Measurements from ENCODE around the gene CTXN1.
"Not testable (repeated sequence)": the region's sequence is repeated elsewhere in the genome, so short reads cannot be mapped to it uniquely, and the experiment has no call there.

The CTXN1 gene

GRCh38 chr19:7933411-7933810 is 7.5 kb upstream of the CTXN1 start:
- Mint-ChIP-seq H3K27me3 (no peaks in the 10 kb centered on the region), H3K4me1 (ENCODE audit: low read depth) (peaks cover 19% of the 10 kb centered on the region), H3K4me3 (no peak overlapping the region), H3K27ac (no peak overlapping the region), H3K9me3 (no peaks in the 10 kb centered on the region), H3K36me3 (ENCODE audit: low read depth) (peaks cover 54% of the 10 kb centered on the region)

GRCh38 chr19:7932930-7933300 is 7.0 kb upstream of the CTXN1 start:
- Mint-ChIP-seq H3K9me3 (no peaks in the 10 kb centered on the region), H3K4me1 (ENCODE audit: low read depth) (peaks cover 24% of the 10 kb centered on the region), H3K27me3 (no peaks in the 10 kb centered on the region), H3K4me3 (no peak overlapping the region), H3K27ac (no peak overlapping the region), H3K36me3 (ENCODE audit: low read depth) (peaks cover 57% of the 10 kb centered on the region)

GRCh38 chr19:7932276-7932929 is 6.5 kb upstream of the CTXN1 start:
- Mint-ChIP-seq H3K27me3 (no peaks in the 10 kb centered on the region), H3K4me3 (no peak overlapping the region), H3K36me3 (ENCODE audit: low read depth) (peaks cover 52% of the 10 kb centered on the region), H3K9me3 (no peaks in the 10 kb centered on the region), H3K27ac (no peak overlapping the region), H3K4me1 (ENCODE audit: low read depth) (peaks cover 24% of the 10 kb centered on the region)

- Mint-ChIP-seq H3K36me3 (ENCODE audit: low read depth) (peaks cover 47% of the 10 kb centered on the region), H3K4me3 (no peak overlapping the region), H3K27ac (no peak overlapping the region), H3K27me3 (no peaks in the 10 kb centered on the region), H3K4me1 (ENCODE audit: low read depth) (peaks cover 26% of the 10 kb centered on the region), H3K9me3 (no peaks in the 10 kb centered on the region)
Observed at GRCh38 chr19:7931221-7932061, 5.5 kb upstream of the CTXN1 start.

GRCh38 chr19:7930765-7931164 is 4.8 kb upstream of the CTXN1 start:
- Mint-ChIP-seq H3K9me3 (no peaks in the 10 kb centered on the region), H3K27me3 (no peaks in the 10 kb centered on the region), H3K27ac (no peak overlapping the region), H3K36me3 (ENCODE audit: low read depth) (peaks cover 42% of the 10 kb centered on the region), H3K4me1 (ENCODE audit: low read depth) (peaks cover 29% of the 10 kb centered on the region), H3K4me3 (no peak overlapping the region)

- H3K36me3 Mint-ChIP-seq (ENCODE audit: low read depth), result peaks cover 34% of the 10 kb centered on the region
- not testable (repeated sequence) for H3K27me3 Mint-ChIP-seq, H3K27ac Mint-ChIP-seq
Observed at GRCh38 chr19:7930030-7930429, 4.1 kb upstream of the CTXN1 start.

GRCh38 chr19:7928741-7929701 is 3.1 kb upstream of the CTXN1 start:
- Mint-ChIP-seq H3K9me3 (no peaks in the 10 kb centered on the region), H3K36me3 (ENCODE audit: low read depth) (peaks cover 31% of the 10 kb centered on the region), H3K4me3 (no peak overlapping the region), H3K27me3 (no peaks in the 10 kb centered on the region), H3K27ac (peak overlapping the region; percentile 67), H3K4me1 (ENCODE audit: low read depth) (peaks cover 32% of the 10 kb centered on the region)

More at GRCh38 chr19:7930030-7930429, 4.1 kb upstream of the CTXN1 start:
- not testable (repeated sequence) for H3K4me3 Mint-ChIP-seq, H3K9me3 Mint-ChIP-seq
- peaks cover 32% of the 10 kb centered on the region for H3K4me1 Mint-ChIP-seq (ENCODE audit: low read depth)

GRCh38 chr19:7928334-7928706 is 2.4 kb upstream of the CTXN1 start:
- Mint-ChIP-seq H3K27me3 (no peaks in the 10 kb centered on the region), H3K4me1 (ENCODE audit: low read depth) (peaks cover 32% of the 10 kb centered on the region), H3K4me3 (peak overlapping the region; percentile 33), H3K27ac (peak overlapping the region; percentile 17), H3K36me3 (ENCODE audit: low read depth) (peaks cover 27% of the 10 kb centered on the region), H3K9me3 (no peaks in the 10 kb centered on the region)

- no peaks in the 10 kb centered on the region for H3K9me3 Mint-ChIP-seq
- H3K27ac Mint-ChIP-seq, result no peak overlapping the region
- H3K4me1 Mint-ChIP-seq (ENCODE audit: low read depth), result peaks cover 32% of the 10 kb centered on the region
- H3K27me3 Mint-ChIP-seq, result no peaks in the 10 kb centered on the region
- peaks cover 25% of the 10 kb centered on the region for H3K36me3 Mint-ChIP-seq (ENCODE audit: low read depth)
- no peak overlapping the region for H3K4me3 Mint-ChIP-seq
Observed at GRCh38 chr19:7927605-7928333, 1.8 kb upstream of the CTXN1 start.

- peaks cover 32% of the 10 kb centered on the region for H3K4me1 Mint-ChIP-seq (ENCODE audit: low read depth)
- H3K36me3 Mint-ChIP-seq (ENCODE audit: low read depth), result peaks cover 22% of the 10 kb centered on the region
- no peak overlapping the region for H3K27ac Mint-ChIP-seq
- no peaks in the 10 kb centered on the region for H3K27me3 Mint-ChIP-seq
- peak overlapping the region; percentile 57 for H3K4me3 Mint-ChIP-seq
- H3K9me3 Mint-ChIP-seq, result no peaks in the 10 kb centered on the region
Observed at GRCh38 chr19:7926727-7927604, 1.0 kb upstream of the CTXN1 start.

GRCh38 chr19:7925171-7925851 is 624 bp downstream of the CTXN1 start:
- H3K27me3 Mint-ChIP-seq, result no peaks in the 10 kb centered on the region
- no peaks in the 10 kb centered on the region for H3K9me3 Mint-ChIP-seq
- peak overlapping the region; percentile 76 for H3K4me3 Mint-ChIP-seq
- no peak overlapping the region for H3K27ac Mint-ChIP-seq
- H3K36me3 Mint-ChIP-seq (ENCODE audit: low read depth), result peaks cover 13% of the 10 kb centered on the region
- H3K4me1 Mint-ChIP-seq (ENCODE audit: low read depth), result peaks cover 38% of the 10 kb centered on the region

- Mint-ChIP-seq H3K27ac (no peak overlapping the region), H3K27me3 (peaks cover 2% of the 10 kb centered on the region), H3K36me3 (ENCODE audit: low read depth) (peaks cover 12% of the 10 kb centered on the region), H3K4me3 (no peak overlapping the region), H3K9me3 (no peaks in the 10 kb centered on the region), H3K4me1 (ENCODE audit: low read depth) (peaks cover 37% of the 10 kb centered on the region)
Observed at GRCh38 chr19:7924651-7925170, 1.2 kb downstream of the CTXN1 start.

- peaks cover 36% of the 10 kb centered on the region for H3K4me1 Mint-ChIP-seq (ENCODE audit: low read depth)
- peaks cover 12% of the 10 kb centered on the region for H3K36me3 Mint-ChIP-seq (ENCODE audit: low read depth)
- H3K9me3 Mint-ChIP-seq, result no peaks in the 10 kb centered on the region
- H3K4me3 Mint-ChIP-seq, result no peak overlapping the region
- peak overlapping the region; percentile 11 for H3K27ac Mint-ChIP-seq
- H3K27me3 Mint-ChIP-seq, result peaks cover 5% of the 10 kb centered on the region
Observed at GRCh38 chr19:7924241-7924640, 1.7 kb downstream of the CTXN1 start.

Data from stimulated activated naive CD8-positive, alpha-beta T cell treated with anti-CD3 and anti-CD28 coated beads, Interleukin-15, Interleukin-2, amounts not matched to agents 100 ng/mL and 50 ng/mL, for 24 hours (primary cell).